ENCODE results near the gene LARP4. TPM values are rescaled to one million over a fixed set of nuclear protein-coding genes. Genes with fewer than 3 reads are reported as not detected.

The LARP4 gene
- total RNA-seq, 1 experiment from 2014 or later: 35.1 TPM

DNA sequence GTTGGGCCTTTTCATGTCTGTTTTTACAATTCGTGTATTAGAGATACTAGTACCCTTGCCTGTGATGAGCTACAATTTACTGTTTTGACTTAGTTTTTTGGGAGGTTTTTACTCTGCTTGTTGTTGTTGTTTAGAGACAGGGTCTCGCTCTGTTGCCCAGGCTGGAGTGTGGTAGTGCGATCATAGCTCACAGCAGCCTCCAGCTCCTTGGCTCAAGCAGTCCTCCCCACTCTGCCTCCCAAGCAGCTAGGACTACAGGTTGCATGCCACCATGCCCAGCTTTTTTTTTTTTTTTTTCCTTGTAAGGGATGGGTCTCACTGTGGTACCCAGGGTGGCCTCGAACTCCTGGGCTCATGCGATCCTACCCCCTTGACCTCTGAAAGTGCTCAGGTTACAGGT, 52.1 kb downstream of the LARP4 start:
- Histone ChIP-seq H3F3A (ENCODE audit: low read length, unreplicated experiment) (no peaks in the 10 kb centered on the region), H3K9me3 (ENCODE audit: low read length) (no peaks in the 10 kb centered on the region), H3K4me1 (ENCODE audit: insufficient read depth, low read length) (peaks cover 1% of the 10 kb centered on the region; the same call in 1 of the 2 replicates), H2AFZ (ENCODE audit: low read length) (no peak overlapping the region), H3K27ac (ENCODE audit: low read length) (no peak overlapping the region), H3K9ac (ENCODE audit: low read length) (no peak overlapping the region), H3K9me2 (replicated peaks; ENCODE audit: low read length) (no peaks in the 10 kb centered on the region), H3K4me3 (ENCODE audit: low read length) (no peak overlapping the region), H3K36me3 (ENCODE audit: low read depth, low read length) (peaks cover 27% of the 10 kb centered on the region), H4K20me1 (ENCODE audit: low read length) (no peaks in the 10 kb centered on the region), H3K27me3 (ENCODE audit: low read length) (no peaks in the 10 kb centered on the region), H3K4me2 (ENCODE audit: low read length) (no peak overlapping the region), H3K79me2 (ENCODE audit: low read length) (no peaks in the 10 kb centered on the region)
- DNase-seq: no peak
- TF ChIP-seq EZH2 (IDR thresholded peaks at IDR 0.05; ENCODE audit: low read length, unreplicated experiment) (no peak), CTCF (conservative IDR thresholded peaks at IDR 0.05; ENCODE audit: low read depth, low read length) (no peak), EZH2phosphoT487 (IDR thresholded peaks at IDR 0.05; ENCODE audit: borderline replicate concordance, low read length) (no peak)
- ATAC-seq: no peak
- POLR2A ChIA-PET (ENCODE audit: unreplicated experiment): no interaction called here
- BruUV-seq (replicated peaks): no TSS peak
- CTCF ChIA-PET: no interaction called here
- intact Hi-C loops (cut with micrococcal nuclease): no loop called here

DNA sequence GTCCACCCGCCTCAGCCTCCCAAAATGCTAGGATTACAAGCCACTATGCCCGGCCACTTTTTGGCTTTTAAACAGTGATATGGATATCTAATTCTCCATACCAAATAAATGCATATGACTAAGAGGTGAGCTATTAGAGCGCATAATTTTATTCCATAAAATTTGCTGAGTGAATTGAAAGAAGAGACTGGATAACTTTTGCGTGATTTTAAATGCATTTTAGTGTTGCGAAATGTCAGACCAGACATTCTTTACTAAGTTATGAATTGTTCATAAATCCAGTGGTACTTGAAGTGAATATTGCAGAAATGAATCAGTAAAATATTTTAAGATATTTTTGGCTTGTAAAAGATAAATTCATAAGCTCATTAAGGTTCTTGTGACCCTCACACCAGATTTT, 53.2 kb downstream of the LARP4 start:
- no peak for ATAC-seq
- H2AFZ ChIP-seq (ENCODE audit: low read length): no peak overlapping the region
- no TSS peak for BruUV-seq (replicated peaks)
- peak; percentile 54 for DNase-seq
- H3K9ac ChIP-seq (ENCODE audit: low read length): no peak overlapping the region
- H3K4me1 ChIP-seq (ENCODE audit: insufficient read depth, low read length): peaks cover 11% of the 10 kb centered on the region
- no peaks in the 10 kb centered on the region for H3K9me3 ChIP-seq (ENCODE audit: low read length)
- no peak overlapping the region for H3K4me2 ChIP-seq (ENCODE audit: low read length)
- no peaks in the 10 kb centered on the region for H4K20me1 ChIP-seq (ENCODE audit: low read length)
- no peak overlapping the region for H3K27ac ChIP-seq (ENCODE audit: low read length)
- ChIA-PET POLR2A (ENCODE audit: unreplicated experiment) (no interaction called here), CTCF (no interaction called here)
- H3K9me2 ChIP-seq (replicated peaks; ENCODE audit: low read length): no peaks in the 10 kb centered on the region
- no peaks in the 10 kb centered on the region for H3K79me2 ChIP-seq (ENCODE audit: low read length)
- intact Hi-C loops (cut with micrococcal nuclease): no loop called here
- no peak overlapping the region for H3K4me3 ChIP-seq (ENCODE audit: low read length)
- no peak for TF ChIP-seq CTCF (conservative IDR thresholded peaks at IDR 0.05; ENCODE audit: low read depth, low read length)
- no peak for TF ChIP-seq EZH2phosphoT487 (IDR thresholded peaks at IDR 0.05; ENCODE audit: borderline replicate concordance, low read length)
- no peak for TF ChIP-seq EZH2 (IDR thresholded peaks at IDR 0.05; ENCODE audit: low read length, unreplicated experiment)
- no peaks in the 10 kb centered on the region for H3F3A ChIP-seq (ENCODE audit: low read length, unreplicated experiment)
- H3K36me3 ChIP-seq (ENCODE audit: low read depth, low read length): peaks cover 29% of the 10 kb centered on the region
- H3K27me3 ChIP-seq (ENCODE audit: low read length): no peaks in the 10 kb centered on the region

DNA sequence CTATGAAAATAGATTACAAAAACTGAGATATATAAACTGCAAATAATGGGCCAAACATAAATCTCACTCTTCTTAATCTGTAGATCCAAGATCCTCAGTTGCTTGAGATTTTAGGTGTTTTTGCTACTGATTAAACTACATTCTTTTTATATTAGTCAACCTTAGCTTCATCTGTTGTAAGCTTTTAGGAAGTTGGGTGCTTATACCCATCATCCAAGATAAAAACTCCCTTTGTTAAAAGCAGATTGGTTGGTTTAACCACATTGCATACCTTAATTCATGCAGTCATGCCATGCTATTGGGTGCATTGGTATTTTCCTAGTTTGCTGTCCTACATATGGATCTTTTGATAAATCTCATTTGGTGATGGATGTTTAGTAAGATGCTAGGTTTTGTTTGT, 57.9 kb downstream of the LARP4 start:
- ATAC-seq: no peak

More for the DNA sequence above, 57.9 kb downstream of the LARP4 start:
- H3K27me3 ChIP-seq (ENCODE audit: low read length): no peaks in the 10 kb centered on the region
- TF ChIP-seq EZH2 (IDR thresholded peaks at IDR 0.05; ENCODE audit: low read length, unreplicated experiment) (no peak), CTCF (conservative IDR thresholded peaks at IDR 0.05; ENCODE audit: low read depth, low read length) (no peak), EZH2phosphoT487 (IDR thresholded peaks at IDR 0.05; ENCODE audit: borderline replicate concordance, low read length) (no peak)
- no peak overlapping the region for H3K27ac ChIP-seq (ENCODE audit: low read length)
- H2AFZ ChIP-seq (ENCODE audit: low read length): no peak overlapping the region
- no peaks in the 10 kb centered on the region for H4K20me1 ChIP-seq (ENCODE audit: low read length)
- intact Hi-C loops (cut with micrococcal nuclease): no loop called here
- ChIA-PET POLR2A (ENCODE audit: unreplicated experiment) (no interaction called here), CTCF (interaction anchor here (0.7 kb wide), 1 partner anchor 201 kb away, joined by 3 read pairs; no protein-coding TSS in a partner anchor)
- no peaks in the 10 kb centered on the region for H3K79me2 ChIP-seq (ENCODE audit: low read length)
- H3K4me2 ChIP-seq (ENCODE audit: low read length): no peak overlapping the region
- H3K9me3 ChIP-seq (ENCODE audit: low read length): no peaks in the 10 kb centered on the region
- H3F3A ChIP-seq (ENCODE audit: low read length, unreplicated experiment): no peaks in the 10 kb centered on the region
- H3K4me3 ChIP-seq (ENCODE audit: low read length): no peak overlapping the region
- H3K9me2 ChIP-seq (replicated peaks; ENCODE audit: low read length): no peaks in the 10 kb centered on the region
- peaks cover 40% of the 10 kb centered on the region for H3K36me3 ChIP-seq (ENCODE audit: low read depth, low read length)
- BruUV-seq (replicated peaks): no TSS peak
- no peak overlapping the region for H3K9ac ChIP-seq (ENCODE audit: low read length)
- DNase-seq: peak; percentile 48
- H3K4me1 ChIP-seq (ENCODE audit: insufficient read depth, low read length): peaks cover 11% of the 10 kb centered on the region

All from PC-3 (cell line).